SK-N-SH (cell line): ENCODE measurements around the gene GYS2.

Experiments
- CHD2 ChIP-seq: fragments of 150-350 bp; IDR thresholded peaks from 2 replicates; pipeline ENCODE4 v1.6.1; 2018; ENCODE audit warnings: low read length; ENCODE audit not compliant: partially characterized antibody
- ELF1 ChIP-seq: IDR thresholded peaks from 2 replicates; pipeline ENCODE4 v1.4.0; 2012
- EP300 ChIP-seq, 2 experiments: IDR thresholded peaks; 2 replicates each; pipeline versions ENCODE4 v1.4.0 to v1.6.1; 2012; ENCODE audit warnings: borderline replicate concordance in 1 of 2, low read depth in 1 of 2, low read length in 1 of 2
- EZH2phosphoT487 ChIP-seq: fragments of 200-600 bp; sonication (generic); IDR thresholded peaks from 2 replicates; pipeline ENCODE4 v1.6.1; 2017; ENCODE audit warnings: low read depth, mixed run types, mild to moderate bottlenecking, antibody characterized with exemption, moderate library complexity, borderline replicate concordance
- FOSL2 ChIP-seq: IDR thresholded peaks from 2 replicates; pipeline ENCODE4 v1.4.0; 2012; ENCODE audit warnings: low read depth, mild to moderate bottlenecking, moderate library complexity, borderline replicate concordance
- GABPA ChIP-seq: IDR thresholded peaks from 2 replicates; pipeline ENCODE4 v1.4.0; 2012; ENCODE audit warnings: low read depth, mild to moderate bottlenecking
- MXI1 ChIP-seq: IDR thresholded peaks from 2 replicates; pipeline ENCODE4 v1.6.1; 2012; ENCODE audit warnings: mild to moderate bottlenecking, low read depth, low read length, improper control_type of control experiment
- POLR2AphosphoS5 ChIP-seq: IDR thresholded peaks from 2 replicates; pipeline ENCODE4 v1.6.1; 2012; ENCODE audit warnings: low read depth, low read length
- RAD21 ChIP-seq: IDR thresholded peaks from 2 replicates; pipeline ENCODE4 v1.6.1; 2012; ENCODE audit warnings: mild to moderate bottlenecking, low read length
- REST ChIP-seq: IDR thresholded peaks from 2 replicates; pipeline ENCODE4 v1.6.1; 2012; ENCODE audit warnings: mild to moderate bottlenecking, low read depth, low read length, moderate library complexity
- YY1 ChIP-seq: IDR thresholded peaks from 2 replicates; pipeline ENCODE4 v1.4.0; 2012; ENCODE audit warnings: low read depth, mild to moderate bottlenecking
- TF ChIP-seq, protein P1 (sequence below): fragments of 200-600 bp; sonication (generic); IDR thresholded peaks from 2 replicates; pipeline ENCODE4 v1.6.1; 2017; ENCODE audit warnings: antibody characterized with exemption, mild to moderate bottlenecking, moderate library complexity
- TF ChIP-seq, protein P2 (sequence below): fragments of 150-350 bp; IDR thresholded peaks from 2 replicates; pipeline ENCODE4 v1.6.1; 2017; ENCODE audit warnings: antibody characterized with exemption, low read length, low read depth, borderline replicate concordance

DNA sequence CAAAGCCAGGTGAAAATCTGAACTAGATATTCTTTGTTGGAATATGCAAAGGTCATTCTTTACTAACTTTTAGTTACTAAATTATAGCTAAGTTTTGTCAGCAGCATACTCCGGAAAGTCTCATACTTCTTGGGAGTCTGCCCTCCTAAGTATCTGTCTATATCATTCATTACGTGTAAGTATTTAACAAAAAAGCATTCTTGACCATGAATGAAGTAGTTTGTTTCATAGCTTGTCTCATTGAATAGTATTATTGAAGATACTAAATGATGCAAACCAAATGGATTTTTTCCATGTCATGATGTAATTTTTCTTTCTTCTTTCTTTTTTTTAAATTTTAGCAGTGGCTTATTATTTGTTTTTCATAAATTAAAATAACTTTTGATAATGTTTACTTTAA lies 88.4 kb downstream of the GYS2 start:
- no peak for TF ChIP-seq EP300 (IDR thresholded peaks at IDR 0.05; ENCODE audit: borderline replicate concordance in 1 of 2, low read depth in 1 of 2, low read length in 1 of 2)
- TF ChIP-seq, protein P1, sequence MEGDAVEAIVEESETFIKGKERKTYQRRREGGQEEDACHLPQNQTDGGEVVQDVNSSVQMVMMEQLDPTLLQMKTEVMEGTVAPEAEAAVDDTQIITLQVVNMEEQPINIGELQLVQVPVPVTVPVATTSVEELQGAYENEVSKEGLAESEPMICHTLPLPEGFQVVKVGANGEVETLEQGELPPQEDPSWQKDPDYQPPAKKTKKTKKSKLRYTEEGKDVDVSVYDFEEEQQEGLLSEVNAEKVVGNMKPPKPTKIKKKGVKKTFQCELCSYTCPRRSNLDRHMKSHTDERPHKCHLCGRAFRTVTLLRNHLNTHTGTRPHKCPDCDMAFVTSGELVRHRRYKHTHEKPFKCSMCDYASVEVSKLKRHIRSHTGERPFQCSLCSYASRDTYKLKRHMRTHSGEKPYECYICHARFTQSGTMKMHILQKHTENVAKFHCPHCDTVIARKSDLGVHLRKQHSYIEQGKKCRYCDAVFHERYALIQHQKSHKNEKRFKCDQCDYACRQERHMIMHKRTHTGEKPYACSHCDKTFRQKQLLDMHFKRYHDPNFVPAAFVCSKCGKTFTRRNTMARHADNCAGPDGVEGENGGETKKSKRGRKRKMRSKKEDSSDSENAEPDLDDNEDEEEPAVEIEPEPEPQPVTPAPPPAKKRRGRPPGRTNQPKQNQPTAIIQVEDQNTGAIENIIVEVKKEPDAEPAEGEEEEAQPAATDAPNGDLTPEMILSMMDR = no peak
- TF ChIP-seq GABPA = no peak
- TF ChIP-seq POLR2AphosphoS5 = no peak
- TF ChIP-seq YY1 = no peak
- TF ChIP-seq, protein P2, sequence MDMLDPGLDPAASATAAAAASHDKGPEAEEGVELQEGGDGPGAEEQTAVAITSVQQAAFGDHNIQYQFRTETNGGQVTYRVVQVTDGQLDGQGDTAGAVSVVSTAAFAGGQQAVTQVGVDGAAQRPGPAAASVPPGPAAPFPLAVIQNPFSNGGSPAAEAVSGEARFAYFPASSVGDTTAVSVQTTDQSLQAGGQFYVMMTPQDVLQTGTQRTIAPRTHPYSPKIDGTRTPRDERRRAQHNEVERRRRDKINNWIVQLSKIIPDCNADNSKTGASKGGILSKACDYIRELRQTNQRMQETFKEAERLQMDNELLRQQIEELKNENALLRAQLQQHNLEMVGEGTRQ = no peak
- TF ChIP-seq REST = no peak
- TF ChIP-seq FOSL2 = no peak
- TF ChIP-seq MXI1 = no peak
- TF ChIP-seq RAD21 = no peak
- no peak for TF ChIP-seq EZH2phosphoT487
- TF ChIP-seq ELF1 = no peak
- no peak for TF ChIP-seq CHD2
